Breast epithelium (tissue), 3 donors: Measurements from ENCODE around the gene APBB2.

Experiments used
- CTCF ChIP-seq, 3 donors: fragments of 450-650 bp; IDR thresholded peaks; one replicate each; pipeline ENCODE4 v1.5.1; 2016 to 2017; ENCODE audit warnings: antibody characterized with exemption in 3 of 3, mild to moderate bottlenecking in 3 of 3, moderate library complexity in 3 of 3
- POLR2A ChIP-seq: fragments of 450-650 bp; IDR thresholded peaks from one replicate; pipeline ENCODE4 v1.6.1; 2016; ENCODE audit warnings: antibody characterized with exemption, mild to moderate bottlenecking, moderate library complexity

- TF ChIP-seq POLR2A (no peak), CTCF (IDR thresholded peaks at IDR 0.05) (no peak)
These were observed 13.8 kb downstream of the APBB2 start for GRCh38 chr4:41200486-41201017.
